T-helper 2 cell treated with Interferon-gamma antibody and Interleukin-4, amounts not matched to agents 100 ng/mL and 5 ng/mL, for 36 hours (primary cell): ENCODE measurements around the gene ZC3H18. TPM values are rescaled to one million over a fixed set of nuclear protein-coding genes. Genes with fewer than 3 reads are reported as not detected.

Source experiments
- intact Hi-C: fragments of 100-400 bp; cut with micrococcal nuclease; formaldehyde crosslinking; loops from one replicate; pipeline ENCODE4 v1.15.1; 2023
- total RNA-seq: library from RNA; stranded (reverse); gene quantifications from 2 replicates; pipeline ENCODE4 v1.2.3, GENCODE V29; 2022

Gene ZC3H18
- total RNA-seq, 1 donor from 2014 or later: 103 TPM

DNA sequence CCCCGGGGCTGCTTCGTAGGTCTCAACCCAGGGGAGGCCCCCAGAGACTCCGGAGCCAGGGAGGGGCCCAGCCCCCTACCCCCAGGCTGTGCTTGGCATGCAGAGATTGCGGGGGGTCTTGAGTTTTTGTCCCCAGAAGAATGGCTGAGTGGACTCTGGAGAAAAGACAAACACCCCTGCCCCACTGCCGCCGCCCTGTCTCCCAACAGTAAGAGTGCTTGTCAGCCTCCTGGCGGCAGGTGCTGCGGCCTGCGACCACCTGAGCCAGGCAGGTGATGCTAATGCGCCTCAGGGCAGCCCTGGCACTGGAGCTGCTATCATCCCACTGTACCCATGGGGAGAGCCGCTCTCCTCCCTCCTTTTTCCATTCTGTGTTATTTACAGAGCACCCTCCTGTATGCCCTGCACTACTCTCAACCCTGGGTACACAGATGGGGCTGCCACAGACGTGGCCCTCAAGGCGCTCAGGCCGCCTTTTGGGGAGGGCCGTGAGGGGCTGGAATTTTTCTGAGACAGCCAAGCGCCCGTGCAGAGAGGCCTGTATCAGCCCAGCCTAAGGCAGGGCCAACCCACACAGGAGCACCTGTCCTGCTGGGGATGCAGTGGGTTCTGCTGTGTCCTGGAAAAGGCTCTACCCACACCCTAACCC, 65.6 kb downstream of the ZC3H18 start:
- intact Hi-C loops: loop anchor here (2.0 kb wide), 1 partner anchor 15 kb away; the partner anchor contains the start of gene CYBA

DNA sequence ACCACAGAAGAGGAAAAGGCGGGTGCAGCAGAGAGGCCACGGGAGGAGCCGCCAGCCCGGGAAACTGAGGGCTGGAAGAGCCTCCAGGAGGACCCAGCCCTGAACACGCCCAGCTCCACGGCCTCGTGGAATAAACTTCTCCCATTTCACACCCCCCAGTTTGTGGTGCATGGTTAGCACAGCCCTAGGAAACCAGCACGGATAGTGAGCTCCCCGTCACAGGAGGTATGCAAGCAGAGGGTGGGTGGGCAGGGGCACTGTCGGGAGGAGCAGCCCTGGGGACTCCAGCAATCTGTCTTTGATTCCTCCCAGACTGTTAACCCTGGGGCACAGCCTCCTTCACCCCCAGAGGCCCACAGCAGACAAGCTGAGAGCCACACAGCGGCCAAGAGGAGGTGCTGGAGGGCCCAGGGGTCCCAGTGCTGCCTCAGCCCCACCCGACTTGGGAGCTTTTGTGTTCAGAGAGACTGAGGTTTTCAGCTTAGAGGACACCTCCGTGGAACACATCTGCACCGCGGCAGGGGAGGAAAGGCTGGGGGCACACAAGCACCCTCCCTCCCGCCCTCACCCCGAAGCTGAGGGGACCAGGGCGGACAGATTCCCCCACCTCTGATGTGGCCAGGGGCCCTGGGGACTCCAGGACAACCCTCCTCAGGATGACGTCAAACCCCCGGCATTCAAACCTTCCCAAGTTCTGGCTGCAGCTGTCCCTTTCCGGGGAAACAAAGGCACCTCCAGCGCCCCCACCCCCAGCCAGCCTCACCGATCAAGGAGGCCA, 66.5 kb downstream of the ZC3H18 start:
- intact Hi-C loops: no loop called here

- intact Hi-C loops: no loop called here
Observed at GRCh38 chr16:88638323-88639230, 68.4 kb downstream of the ZC3H18 start, which contains the start of gene IL17C. TSS of gene IL17C (plus strand) at chr16:88638572. CDS start at chr16:88638642, 70 bp downstream.

- intact Hi-C loops: no loop called here
Observed at GRCh38 chr16:88639231-88640038, 69.2 kb downstream of the ZC3H18 start.

- intact Hi-C loops: no loop called here
Observed at GRCh38 chr16:88640039-88640495, 69.9 kb downstream of the ZC3H18 start.

DNA sequence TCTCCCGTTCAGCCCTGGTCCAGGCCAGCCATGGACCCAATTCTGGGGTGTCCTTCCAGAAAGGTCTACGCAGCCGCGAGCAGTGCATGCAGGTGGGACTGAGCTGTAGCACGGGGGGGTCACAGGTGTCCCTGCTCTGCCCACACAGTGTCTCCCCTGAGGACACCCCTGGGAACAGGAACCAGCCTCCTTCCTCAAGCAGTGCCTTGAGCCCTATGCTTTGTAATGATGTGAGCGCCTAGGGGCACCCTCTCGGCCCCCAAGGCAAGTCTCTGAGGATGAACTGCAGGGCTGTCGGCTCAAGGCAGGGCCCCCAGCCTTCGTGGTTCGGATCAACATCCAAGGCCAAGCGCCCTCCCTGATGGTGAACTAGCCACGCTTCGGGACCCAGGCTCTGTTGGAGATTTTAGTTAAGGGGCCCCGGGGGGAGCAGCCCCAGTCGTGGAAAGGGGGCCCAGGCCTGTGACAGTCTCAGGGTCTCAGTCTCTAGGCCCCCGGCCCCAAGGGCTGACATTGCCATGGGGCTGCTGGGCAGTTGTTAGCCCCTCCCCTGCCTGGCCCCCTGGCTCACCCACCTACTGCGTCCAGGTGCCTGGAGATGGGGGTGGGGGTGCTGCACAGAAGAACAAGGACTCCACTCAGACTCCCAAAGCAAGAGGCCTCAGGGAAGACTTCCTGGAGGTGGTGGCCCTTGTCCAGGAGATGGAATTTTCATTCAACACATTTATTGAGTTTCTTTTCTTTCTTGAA, 70.5 kb downstream of the ZC3H18 start:
- intact Hi-C loops: no loop called here

DNA sequence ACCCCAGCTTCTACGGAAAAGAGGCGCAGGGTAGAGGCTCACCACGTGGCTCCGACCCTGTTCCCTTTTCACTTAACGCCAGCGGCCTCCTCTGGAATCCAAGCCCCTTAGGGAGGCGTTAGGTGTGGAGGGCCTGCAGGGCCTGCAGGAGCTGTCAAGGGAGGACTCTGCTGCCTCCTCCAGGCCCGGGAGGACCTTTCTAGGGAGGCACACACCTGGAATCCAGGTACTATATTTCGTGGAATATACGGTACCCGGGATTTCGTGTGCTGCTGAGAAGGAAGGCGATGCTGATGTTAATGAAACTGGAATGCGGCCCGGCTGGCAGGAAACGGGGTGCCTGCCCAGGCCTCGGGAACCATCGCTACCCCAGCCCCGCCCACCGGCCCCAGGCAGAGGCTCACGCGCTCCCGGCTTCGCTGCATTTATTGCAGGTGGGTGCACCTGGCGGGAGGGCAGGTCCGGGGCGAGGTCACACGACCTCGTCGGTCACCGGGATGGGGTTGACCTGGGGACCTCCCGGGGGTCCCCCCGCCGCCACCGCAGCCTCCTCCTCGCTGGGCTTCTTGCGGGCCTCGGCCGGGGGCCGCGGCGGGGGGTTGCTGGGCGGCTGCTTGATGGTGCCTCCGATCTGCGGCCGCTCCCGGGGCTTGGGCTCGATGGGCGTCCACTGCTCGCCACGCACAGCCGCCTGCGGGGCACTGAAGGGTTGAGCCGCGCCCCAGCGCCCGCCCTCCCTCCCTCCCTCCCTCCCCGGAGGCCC, 72.9 kb downstream of the ZC3H18 start:
- intact Hi-C loops: no loop called here

- intact Hi-C loops: no loop called here
Observed at GRCh38 chr16:88643644-88643932, 73.4 kb downstream of the ZC3H18 start.

GRCh38 chr16:88645455-88645854, 75.3 kb downstream of the ZC3H18 start:
- intact Hi-C loops: no loop called here

DNA sequence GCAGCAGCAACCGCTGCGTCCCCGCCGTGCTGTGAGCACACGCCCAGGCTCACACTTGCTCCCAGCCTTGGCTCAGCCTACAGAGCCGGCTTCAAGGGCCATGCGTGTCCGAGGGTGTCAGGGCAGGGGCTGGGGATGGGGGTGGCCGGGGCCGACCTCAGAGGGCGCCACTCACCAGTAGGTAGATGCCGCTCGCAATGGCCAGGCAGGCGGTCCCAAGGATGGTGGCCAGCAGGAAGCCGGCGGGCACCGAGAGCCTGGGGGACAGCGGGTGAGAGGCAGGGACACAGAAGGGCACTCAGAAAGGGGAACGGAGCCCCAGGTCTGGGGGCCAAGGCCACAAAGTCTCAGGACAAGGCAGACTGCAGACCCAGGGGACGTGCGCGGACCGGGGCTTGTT, 75.7 kb downstream of the ZC3H18 start:
- intact Hi-C loops: no loop called here

DNA sequence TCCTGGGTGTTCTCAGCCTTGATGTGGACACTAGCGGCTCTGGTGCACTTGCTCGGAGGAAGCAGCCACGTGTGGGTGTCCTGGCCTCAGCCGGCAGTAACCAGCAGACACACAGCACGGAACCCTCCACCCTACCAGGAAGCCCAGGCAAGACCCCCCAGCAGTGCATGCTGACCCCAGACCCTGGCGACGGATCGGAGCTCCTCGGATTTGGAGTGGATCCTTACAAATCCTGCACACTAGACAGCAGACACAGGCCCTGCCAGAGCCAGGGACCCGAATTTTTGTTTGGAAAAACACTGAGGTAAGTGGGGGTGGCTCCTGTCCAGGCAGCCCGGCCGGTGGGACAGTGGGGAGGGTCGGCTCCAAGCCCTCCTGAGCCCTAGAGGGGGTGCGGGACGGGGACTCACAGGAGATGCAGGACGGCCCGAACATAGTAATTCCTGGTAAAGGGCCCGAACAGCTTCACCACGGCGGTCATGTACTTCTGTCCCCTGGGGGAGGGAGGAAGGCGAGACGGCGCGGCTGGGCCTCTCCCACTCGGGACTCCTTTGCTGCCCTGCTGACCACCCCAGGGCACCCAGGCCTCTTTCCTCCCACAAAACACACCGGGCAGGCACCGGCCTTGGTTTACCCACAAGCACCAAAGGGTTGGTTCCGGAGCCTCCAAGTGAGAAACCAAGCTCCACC, 76.3 kb downstream of the ZC3H18 start:
- intact Hi-C loops: no loop called here

DNA sequence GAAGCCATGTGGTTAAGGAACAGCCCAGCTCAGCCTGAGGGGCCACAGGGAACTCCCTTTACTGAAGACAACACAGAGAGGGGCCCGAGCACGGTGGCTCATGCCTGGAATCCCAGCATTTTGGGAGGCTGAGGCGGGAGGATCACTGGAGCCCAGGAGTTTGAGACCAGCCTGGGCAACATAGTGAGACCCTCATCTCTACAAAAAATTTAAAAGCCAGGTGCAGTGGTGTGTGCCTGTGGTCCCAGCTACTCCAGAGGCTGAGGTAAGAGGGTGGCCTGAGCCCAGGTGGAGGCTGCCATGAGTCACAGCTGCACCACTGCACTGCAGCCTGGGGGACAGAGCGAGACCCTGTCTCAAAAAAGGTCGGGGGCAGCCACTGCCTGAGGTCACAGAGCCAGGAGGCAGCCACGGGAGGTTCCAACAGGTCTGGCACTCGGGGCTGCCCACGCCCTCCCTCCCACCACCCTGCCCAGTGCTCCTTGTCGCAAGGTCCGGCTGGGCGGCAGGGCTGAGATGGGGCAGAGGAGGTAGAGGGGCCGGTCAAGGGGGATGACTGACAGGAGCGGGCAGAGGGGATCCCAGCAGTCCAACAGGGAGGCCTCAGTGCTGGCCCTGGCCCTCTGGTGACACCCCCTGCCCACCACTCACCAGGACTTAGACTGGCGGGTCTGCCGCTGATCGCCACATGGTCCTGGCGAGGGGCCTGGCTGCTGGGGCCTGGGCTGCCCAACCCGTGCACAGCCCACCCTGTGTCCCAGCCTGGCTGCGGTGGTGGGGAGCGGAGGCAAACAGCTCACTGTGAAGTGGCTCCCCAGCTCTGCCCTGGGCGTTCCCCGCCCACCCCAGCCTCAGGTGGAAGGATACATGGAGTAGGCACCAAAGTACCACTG, 77.2 kb downstream of the ZC3H18 start:
- intact Hi-C loops: no loop called here

DNA sequence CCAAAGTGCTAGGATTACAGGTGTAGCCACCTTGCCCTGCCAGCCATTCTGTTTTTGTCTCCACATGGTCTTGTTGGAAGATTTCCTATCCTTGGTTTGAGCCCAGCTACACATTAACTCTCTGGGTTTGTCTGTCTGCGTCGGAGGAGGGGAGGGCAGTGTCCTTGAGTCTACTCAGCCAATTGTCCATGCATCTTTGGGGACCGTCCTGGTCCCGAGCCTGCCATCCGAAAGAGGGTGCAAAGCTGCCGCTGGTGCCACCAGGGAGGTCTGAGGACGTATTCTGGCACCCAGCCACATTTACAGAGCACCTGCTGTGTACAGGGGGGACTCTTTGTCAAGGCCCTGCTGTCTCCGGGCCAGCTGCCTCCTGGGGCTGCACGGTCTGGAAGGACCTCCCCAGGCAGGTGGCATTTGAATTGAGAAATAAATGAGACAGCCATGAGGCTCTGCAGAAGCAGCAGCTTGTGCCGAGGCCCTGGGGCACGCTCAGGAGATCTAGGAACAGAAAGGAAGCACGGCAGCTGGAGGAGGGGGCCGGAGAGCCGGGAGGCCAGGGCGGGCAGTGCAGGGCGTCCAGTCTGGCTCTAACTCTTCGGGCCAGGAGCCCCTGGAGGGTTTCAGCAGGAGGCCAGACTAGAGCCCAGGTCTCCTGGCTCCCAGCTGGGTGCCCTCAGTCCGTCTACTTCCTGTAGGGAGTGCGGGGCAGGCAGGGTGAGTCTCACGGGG, 79.2 kb downstream of the ZC3H18 start:
- intact Hi-C loops: no loop called here

GRCh38 chr16:88649924-88650748, 79.9 kb downstream of the ZC3H18 start:
- intact Hi-C loops: loop anchor here (2.0 kb wide), 1 partner anchor 15 kb away; no protein-coding TSS in a partner anchor

DNA sequence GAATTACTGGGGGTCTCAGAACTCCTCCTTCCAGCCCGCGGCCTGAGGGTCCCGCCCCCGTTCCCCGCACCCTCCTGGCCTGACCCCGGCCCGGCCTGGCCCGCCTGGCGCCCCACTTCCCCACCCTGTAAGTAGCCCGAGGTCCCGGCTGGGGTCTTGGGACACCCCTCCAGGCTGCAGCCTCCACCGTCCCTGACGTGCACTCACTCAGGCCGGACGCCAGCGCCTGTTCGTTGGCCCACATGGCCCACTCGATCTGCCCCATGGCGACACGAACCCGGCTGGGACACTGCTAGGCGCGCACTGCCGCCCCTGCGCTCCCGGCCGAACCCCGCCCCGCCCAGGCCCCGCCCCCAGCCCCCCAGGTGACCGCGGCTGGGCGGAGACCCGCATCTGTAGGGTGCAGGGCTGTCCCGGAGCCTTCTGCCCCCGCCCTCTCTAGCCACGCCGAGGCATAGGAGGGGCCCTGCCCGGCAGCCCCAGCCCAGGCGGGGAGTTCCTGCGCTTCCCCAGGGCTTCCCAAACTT, 80.6 kb downstream of the ZC3H18 start, which contains the start of gene CYBA:
TSS of gene CYBA (minus strand) at position 305 of the 527 bp plus-strand sequence. CDS start at position 265, 40 bp downstream.
- intact Hi-C loops: loop anchor here (1.0 to 2.0 kb wide), 4 partner anchors 12 to 50 kb away; partner anchors contain the start of genes MVD and SNAI3
